ENCODE measurements around the gene ADAMTSL3. TPM values are rescaled to one million over a fixed set of nuclear protein-coding genes. Genes with fewer than 3 reads are reported as not detected.
"Not testable (repeated sequence)": the region's sequence is repeated elsewhere in the genome, so short reads cannot be mapped to it uniquely, and the experiment has no call there.

Gene ADAMTSL3
- total RNA-seq, 2 experiments from 2014 or later, result not detected

GRCh38 chr15:83959477-83959876, 305.6 kb downstream of the ADAMTSL3 start:
- CTCF ChIA-PET, result no interaction called here
- H3K9me3 Mint-ChIP-seq, result peaks cover 3% of the 10 kb centered on the region

GRCh38 chr15:83960192-83960829, 306.4 kb downstream of the ADAMTSL3 start:
- Mint-ChIP-seq H3K27ac (no peak overlapping the region), H3K9me3 (peaks cover 4% of the 10 kb centered on the region), H3K4me1 (no peaks in the 10 kb centered on the region), H3K36me3 (ENCODE audit: low read depth) (no peaks in the 10 kb centered on the region), H3K27me3 (peaks cover 2% of the 10 kb centered on the region), H3K4me3 (no peak overlapping the region)
- DNase-seq, result no peak
- POLR2A ChIA-PET, result no interaction called here
- CTCF ChIA-PET, result no interaction called here

More at GRCh38 chr15:83959477-83959876, 305.6 kb downstream of the ADAMTSL3 start:
- H3K27ac Mint-ChIP-seq, result no peak overlapping the region
- no peaks in the 10 kb centered on the region for H3K4me1 Mint-ChIP-seq
- H3K27me3 Mint-ChIP-seq, result peaks cover 2% of the 10 kb centered on the region
- H3K36me3 Mint-ChIP-seq (ENCODE audit: low read depth), result no peaks in the 10 kb centered on the region
- no peak for DNase-seq
- no peak overlapping the region for H3K4me3 Mint-ChIP-seq
- POLR2A ChIA-PET, result no interaction called here

GRCh38 chr15:83961311-83961710, 307.4 kb downstream of the ADAMTSL3 start:
- Mint-ChIP-seq H3K27ac (no peak overlapping the region), H3K36me3 (ENCODE audit: low read depth) (no peaks in the 10 kb centered on the region), H3K4me1 (no peaks in the 10 kb centered on the region), H3K9me3 (peaks cover 8% of the 10 kb centered on the region), H3K4me3 (no peak overlapping the region), H3K27me3 (peaks cover 2% of the 10 kb centered on the region)
- ChIA-PET CTCF (no interaction called here), POLR2A (no interaction called here)
- no peak for DNase-seq

- H3K4me1 Mint-ChIP-seq; H3K27me3 Mint-ChIP-seq; H3K27ac Mint-ChIP-seq; H3K36me3 Mint-ChIP-seq (ENCODE audit: low read depth); CTCF ChIA-PET; H3K4me3 Mint-ChIP-seq; POLR2A ChIA-PET; H3K9me3 Mint-ChIP-seq; DNase-seq: not testable (repeated sequence)
Measured at GRCh38 chr15:83964967-83965366, 311.0 kb downstream of the ADAMTSL3 start.

GRCh38 chr15:83970295-83970890, 316.5 kb downstream of the ADAMTSL3 start:
- Mint-ChIP-seq H3K9me3 (peaks cover 6% of the 10 kb centered on the region), H3K27me3 (peaks cover 2% of the 10 kb centered on the region), H3K27ac (no peak overlapping the region), H3K36me3 (ENCODE audit: low read depth) (no peaks in the 10 kb centered on the region), H3K4me1 (no peaks in the 10 kb centered on the region), H3K4me3 (no peak overlapping the region)
- DNase-seq, result no peak
- ChIA-PET POLR2A (no interaction called here), CTCF (no interaction called here)

GRCh38 chr15:83971992-83972391, 318.1 kb downstream of the ADAMTSL3 start:
- Mint-ChIP-seq H3K4me3 (no peak overlapping the region), H3K27me3 (peaks cover 2% of the 10 kb centered on the region), H3K36me3 (ENCODE audit: low read depth) (no peaks in the 10 kb centered on the region), H3K27ac (no peak overlapping the region), H3K4me1 (no peaks in the 10 kb centered on the region), H3K9me3 (peaks cover 2% of the 10 kb centered on the region)
- no peak for DNase-seq
- CTCF ChIA-PET, result no interaction called here
- POLR2A ChIA-PET, result no interaction called here

- CTCF ChIA-PET, result no interaction called here
- DNase-seq, result no peak
- no peaks in the 10 kb centered on the region for H3K4me1 Mint-ChIP-seq
- H3K9me3 Mint-ChIP-seq, result no peaks in the 10 kb centered on the region
- no peaks in the 10 kb centered on the region for H3K36me3 Mint-ChIP-seq (ENCODE audit: low read depth)
- POLR2A ChIA-PET, result no interaction called here
- no peak overlapping the region for H3K4me3 Mint-ChIP-seq
- no peak overlapping the region for H3K27ac Mint-ChIP-seq
- H3K27me3 Mint-ChIP-seq, result peaks cover 2% of the 10 kb centered on the region
Measured at GRCh38 chr15:83973816-83974215, 319.9 kb downstream of the ADAMTSL3 start.

- DNase-seq, result no peak
- Mint-ChIP-seq H3K9me3 (no peaks in the 10 kb centered on the region), H3K27ac (no peak overlapping the region), H3K36me3 (ENCODE audit: low read depth) (no peaks in the 10 kb centered on the region), H3K27me3 (no peaks in the 10 kb centered on the region), H3K4me1 (no peaks in the 10 kb centered on the region), H3K4me3 (no peak overlapping the region)
- POLR2A ChIA-PET, result no interaction called here
- CTCF ChIA-PET, result no interaction called here
Measured at GRCh38 chr15:83977992-83978391, 324.1 kb downstream of the ADAMTSL3 start.

- DNase-seq, result no peak
- CTCF ChIA-PET, result no interaction called here
- no peaks in the 10 kb centered on the region for H3K27me3 Mint-ChIP-seq
- H3K4me3 Mint-ChIP-seq, result no peak overlapping the region
- no peak overlapping the region for H3K27ac Mint-ChIP-seq
- no peaks in the 10 kb centered on the region for H3K9me3 Mint-ChIP-seq
- no peaks in the 10 kb centered on the region for H3K36me3 Mint-ChIP-seq (ENCODE audit: low read depth)
- no peaks in the 10 kb centered on the region for H3K4me1 Mint-ChIP-seq
- POLR2A ChIA-PET, result no interaction called here
Measured at GRCh38 chr15:83978588-83978987, 324.7 kb downstream of the ADAMTSL3 start.

- ChIA-PET POLR2A (no interaction called here), CTCF (no interaction called here)
- Mint-ChIP-seq H3K36me3 (ENCODE audit: low read depth) (no peaks in the 10 kb centered on the region), H3K4me1 (no peaks in the 10 kb centered on the region), H3K27ac (no peak overlapping the region), H3K9me3 (no peaks in the 10 kb centered on the region), H3K27me3 (no peaks in the 10 kb centered on the region), H3K4me3 (no peak overlapping the region)
- DNase-seq, result no peak
Measured at GRCh38 chr15:83980637-83981036, 326.7 kb downstream of the ADAMTSL3 start.

GRCh38 chr15:83982748-83983147, 328.8 kb downstream of the ADAMTSL3 start:
- H3K27ac Mint-ChIP-seq, result no peak overlapping the region
- no peak overlapping the region for H3K4me3 Mint-ChIP-seq
- H3K27me3 Mint-ChIP-seq, result no peaks in the 10 kb centered on the region
- no peak for DNase-seq
- H3K9me3 Mint-ChIP-seq, result no peaks in the 10 kb centered on the region
- H3K36me3 Mint-ChIP-seq (ENCODE audit: low read depth), result no peaks in the 10 kb centered on the region
- ChIA-PET POLR2A (no interaction called here), CTCF (no interaction called here)
- no peaks in the 10 kb centered on the region for H3K4me1 Mint-ChIP-seq

GRCh38 chr15:83983634-83984458, 329.9 kb downstream of the ADAMTSL3 start:
- ChIA-PET POLR2A (no interaction called here), CTCF (no interaction called here)
- Mint-ChIP-seq H3K27me3 (no peaks in the 10 kb centered on the region), H3K4me1 (no peaks in the 10 kb centered on the region), H3K27ac (no peak overlapping the region), H3K4me3 (no peak overlapping the region), H3K36me3 (ENCODE audit: low read depth) (no peaks in the 10 kb centered on the region), H3K9me3 (no peaks in the 10 kb centered on the region)
- no peak for DNase-seq

- ChIA-PET CTCF (no interaction called here), POLR2A (no interaction called here)
Measured at GRCh38 chr15:83984601-83985000, 330.7 kb downstream of the ADAMTSL3 start.

More at GRCh38 chr15:83984601-83985000, 330.7 kb downstream of the ADAMTSL3 start:
- Mint-ChIP-seq H3K9me3 (no peaks in the 10 kb centered on the region), H3K4me1 (no peaks in the 10 kb centered on the region), H3K4me3 (no peak overlapping the region), H3K27me3 (no peaks in the 10 kb centered on the region), H3K27ac (no peak overlapping the region), H3K36me3 (ENCODE audit: low read depth) (no peaks in the 10 kb centered on the region)
- DNase-seq, result no peak
